HG02642 (cell line): ENCODE measurements around the gene TEX29.

ENCODE experiments used
- ATAC-seq: cut with Tn5 transposase; IDR thresholded peaks from one replicate; pipeline ENCODE4 v1.9.1; 2021; ENCODE audit warnings: mild to moderate bottlenecking; ENCODE audit not compliant: unreplicated experiment, poor library complexity

The TEX29 gene

GRCh38 chr13:111319998-111320911 is at the start of gene TEX29:
Gene TEX29, plus strand, starts transcription at chr13:111320642. Its CDS starts 249 bp downstream, at chr13:111320891.
- ATAC-seq, result no peak

DNA sequence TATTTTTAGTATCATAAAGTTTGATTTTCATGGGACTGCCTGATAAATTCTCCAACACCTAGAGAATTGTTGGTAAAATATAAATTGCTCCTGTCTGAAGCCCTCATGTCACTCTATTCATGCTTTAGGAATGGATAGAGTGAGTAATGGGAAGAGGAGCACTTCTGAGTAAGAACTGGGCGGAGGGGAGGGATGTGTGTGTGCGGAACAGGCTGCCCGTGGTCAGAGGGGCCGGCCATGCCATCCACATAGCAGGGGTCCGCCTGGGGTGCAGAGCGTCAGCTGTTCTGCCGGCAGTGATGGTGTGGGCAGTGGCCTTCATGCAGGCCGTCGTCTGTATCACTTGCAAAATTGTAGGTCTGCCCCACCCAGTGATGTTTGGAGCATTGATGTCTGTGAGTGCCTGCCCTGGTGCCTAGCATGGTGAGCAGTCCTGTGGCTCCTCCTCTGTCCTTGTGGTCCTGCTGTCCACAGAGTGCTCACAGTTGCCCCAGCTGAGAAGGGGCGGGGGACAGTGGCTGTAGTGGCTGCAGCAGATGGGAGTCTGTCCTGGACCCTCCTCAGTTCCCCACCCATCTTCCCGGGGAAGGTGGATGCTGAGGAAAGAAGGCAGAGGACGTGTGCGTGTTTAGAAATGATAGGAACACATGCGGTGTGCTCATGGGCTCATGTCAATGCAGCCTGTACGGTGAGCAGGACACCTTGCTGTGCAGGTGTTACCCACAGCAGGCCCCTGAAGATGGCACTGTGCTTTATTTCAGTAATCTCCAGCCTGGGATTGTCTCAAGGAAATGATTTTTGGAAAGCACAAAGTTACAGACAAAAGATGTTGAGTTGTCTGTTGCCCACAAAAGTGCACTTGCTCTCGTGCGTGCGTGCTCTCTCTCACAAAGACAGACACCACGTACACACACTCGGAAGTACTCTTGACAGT is 49.4 kb upstream of the TEX29 start:
- ATAC-seq, result no peak

DNA sequence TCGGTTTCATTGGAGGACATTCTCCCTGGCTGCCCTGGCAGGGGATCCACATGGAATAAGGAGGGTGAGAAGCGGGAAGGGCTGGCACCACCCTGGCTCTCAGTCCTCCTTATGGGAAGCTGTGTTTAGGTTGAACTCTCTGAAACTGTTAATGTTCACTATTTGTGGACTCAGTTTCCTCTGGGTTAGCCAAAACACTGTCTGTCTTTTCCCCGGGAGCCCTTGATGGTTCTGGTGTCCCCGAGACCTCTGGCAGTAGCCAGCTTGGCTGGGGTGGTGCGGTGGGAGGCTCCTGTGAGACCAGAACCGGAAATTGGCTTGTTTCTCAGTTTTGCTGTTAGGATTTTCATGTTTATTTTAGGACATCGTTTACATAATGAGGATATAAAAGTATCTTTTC is 48.3 kb upstream of the TEX29 start:
- no peak for ATAC-seq

DNA sequence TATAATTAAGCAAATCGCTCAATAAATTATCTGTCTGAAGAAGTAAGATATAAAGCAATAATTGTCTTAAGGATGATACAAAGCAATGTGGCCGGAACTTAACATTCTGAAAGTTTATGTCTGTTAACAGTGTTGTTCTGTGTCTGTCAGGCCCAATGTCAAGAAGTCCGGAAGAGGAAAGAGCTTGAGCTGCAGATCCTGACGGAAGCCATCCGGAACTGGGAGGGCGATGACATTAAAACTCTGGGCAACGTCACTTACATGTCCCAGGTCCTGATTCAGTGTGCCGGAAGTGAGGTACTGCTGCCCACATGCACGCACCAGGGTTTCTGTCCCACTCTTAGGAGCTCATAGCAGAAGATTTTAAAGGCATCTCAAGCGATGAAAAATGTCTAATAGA is 45.1 kb upstream of the TEX29 start:
- no peak for ATAC-seq

DNA sequence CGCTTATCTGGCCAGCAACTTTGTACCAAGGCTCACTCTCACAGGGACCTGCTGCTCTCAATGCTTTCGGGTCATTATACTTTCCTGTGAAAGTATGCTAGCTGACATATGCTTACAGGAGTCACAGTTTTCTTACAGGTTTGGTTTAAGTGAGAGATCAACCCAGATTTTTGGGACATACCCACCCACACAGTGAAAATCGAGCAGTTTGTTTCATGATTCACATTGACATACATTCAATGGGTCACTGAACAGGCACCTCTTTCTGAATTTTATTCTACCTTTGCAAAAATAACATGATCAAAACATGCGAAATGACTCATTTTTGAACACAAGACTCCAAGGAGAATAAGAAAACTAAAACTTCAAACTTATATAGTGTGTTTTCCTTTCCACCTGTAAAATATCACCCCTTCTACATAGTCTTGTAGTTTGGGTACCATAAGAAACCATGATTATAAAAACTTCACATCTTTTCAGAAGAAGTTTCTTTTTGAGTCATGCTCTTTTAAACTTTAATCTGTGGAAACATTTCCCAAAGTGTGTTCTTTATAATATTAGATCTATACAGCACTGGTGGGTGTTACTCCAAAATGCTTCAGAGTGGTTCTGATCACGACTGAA is 44.3 kb upstream of the TEX29 start:
- no peak for ATAC-seq

- ATAC-seq, result no peak
These were observed 42.2 kb upstream of the TEX29 start for GRCh38 chr13:111278258-111278657.

DNA sequence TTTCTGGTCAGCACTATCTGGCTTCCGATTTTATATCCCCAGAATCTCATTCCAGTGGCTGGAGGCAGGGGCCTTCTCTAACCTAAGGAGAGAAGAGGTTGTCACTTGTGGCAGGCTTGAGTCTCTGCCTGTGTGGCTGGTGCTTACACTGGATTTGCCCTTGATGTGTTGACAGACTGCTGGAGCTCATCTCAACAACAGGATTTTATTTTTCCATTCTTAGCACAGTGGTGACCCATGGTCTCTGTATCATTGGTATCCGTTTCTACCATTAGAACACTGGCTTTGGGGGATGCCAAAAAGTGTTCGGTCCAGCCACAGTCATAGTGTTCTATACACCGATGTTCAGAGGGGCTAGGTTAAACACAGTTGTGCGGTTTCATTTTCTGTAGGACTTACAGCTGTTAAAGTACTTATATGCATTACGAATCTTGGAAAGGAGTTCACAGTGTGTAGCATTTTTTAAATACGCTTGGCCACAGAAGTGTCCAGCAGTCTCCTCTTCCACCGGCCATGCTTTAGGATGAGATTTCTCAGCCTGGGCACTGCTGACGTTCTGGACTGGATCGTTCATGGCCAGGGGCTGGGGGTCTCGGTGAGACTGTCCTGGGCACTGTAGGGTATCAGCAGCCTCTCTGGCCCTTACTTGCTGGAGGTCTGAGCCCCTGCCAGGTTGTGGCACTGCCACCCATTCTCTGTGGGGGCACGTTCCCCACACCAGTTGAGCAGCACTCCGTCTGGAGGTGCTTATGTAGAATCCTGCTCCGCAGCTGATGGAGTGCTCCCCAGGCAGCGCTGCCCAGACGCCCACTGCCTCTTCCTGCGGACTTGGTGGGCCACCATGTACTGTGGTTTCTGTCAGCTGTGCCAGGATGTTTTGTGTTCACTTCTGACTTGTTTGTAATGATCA is 41.4 kb upstream of the TEX29 start:
- ATAC-seq, result no peak

- ATAC-seq, result no peak
These were observed 40.2 kb upstream of the TEX29 start for GRCh38 chr13:111280226-111280625.

DNA sequence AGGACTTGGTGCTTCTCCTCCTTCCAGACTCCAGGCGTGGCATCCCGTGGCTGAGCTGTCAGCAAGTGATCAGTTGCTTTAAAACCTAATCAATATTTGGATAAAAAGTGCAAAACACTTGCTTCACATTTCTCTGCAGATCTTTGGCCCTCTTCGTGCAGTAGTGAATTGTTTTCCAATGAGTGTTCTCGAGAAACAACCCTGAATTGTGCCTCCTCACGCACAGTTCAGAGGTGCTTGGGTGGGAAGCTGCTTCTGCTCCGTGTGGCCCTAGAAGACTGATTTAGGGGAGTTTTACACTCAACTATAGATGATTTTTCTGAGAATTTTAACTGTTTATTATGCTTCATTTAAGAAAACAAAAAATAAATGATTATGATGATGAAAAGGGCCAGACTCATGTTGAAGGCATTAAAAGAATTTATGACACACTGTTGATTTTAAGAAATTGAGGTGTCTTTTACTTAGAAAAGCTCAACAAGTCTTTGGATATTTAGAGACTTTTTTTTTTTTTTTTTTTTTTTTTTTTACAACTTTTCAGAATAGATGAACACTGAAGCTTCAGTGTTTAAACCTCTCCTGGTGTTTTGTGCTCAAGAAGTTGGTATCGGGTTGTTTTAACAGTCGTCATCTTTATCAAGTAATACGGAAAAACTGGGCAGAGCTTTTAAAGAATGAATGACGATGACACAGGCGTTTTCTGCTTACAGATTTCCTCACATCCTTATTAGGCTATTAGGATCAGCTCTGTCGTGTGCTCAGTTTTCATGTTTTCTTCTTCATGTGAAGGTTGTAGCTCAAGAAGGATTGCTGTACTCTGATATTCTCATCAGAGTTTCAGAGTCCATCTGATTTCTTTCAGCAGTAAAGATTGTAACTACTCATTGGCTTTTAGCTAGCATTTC is 39.5 kb upstream of the TEX29 start:
- ATAC-seq, result no peak

DNA sequence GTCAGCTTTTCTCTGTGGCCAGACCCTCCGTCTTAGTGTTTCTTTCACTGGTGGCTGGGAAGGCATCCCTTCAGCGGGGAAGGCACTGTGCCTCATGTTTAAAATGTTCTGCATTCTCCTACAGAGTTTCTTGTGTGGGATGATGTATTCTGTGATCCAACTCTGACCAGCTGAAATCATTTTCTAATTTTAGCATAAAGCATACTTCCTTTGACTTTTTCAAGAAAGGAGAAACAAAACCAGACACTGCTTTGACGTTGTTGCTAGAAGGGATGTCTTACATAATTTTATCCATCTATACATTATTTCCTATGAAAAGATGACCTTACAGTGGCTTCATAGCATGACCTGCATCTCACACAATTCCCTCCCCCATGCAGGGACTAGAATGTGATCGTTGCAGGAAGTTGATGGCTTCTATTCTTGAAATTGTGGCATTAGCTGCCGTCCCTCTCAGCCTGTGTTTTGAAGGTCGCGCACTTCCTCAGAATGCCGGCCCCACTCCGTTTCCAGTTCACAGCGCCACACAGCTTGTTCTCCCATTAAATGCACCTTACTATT is 38.6 kb upstream of the TEX29 start:
- ATAC-seq, result no peak

- ATAC-seq, result no peak
These were observed 38.0 kb upstream of the TEX29 start for GRCh38 chr13:111282425-111282824.

GRCh38 chr13:111282997-111283396 is 37.4 kb upstream of the TEX29 start:
- no peak for ATAC-seq

- no peak for ATAC-seq
These were observed 37.0 kb upstream of the TEX29 start for GRCh38 chr13:111283457-111283856.

DNA sequence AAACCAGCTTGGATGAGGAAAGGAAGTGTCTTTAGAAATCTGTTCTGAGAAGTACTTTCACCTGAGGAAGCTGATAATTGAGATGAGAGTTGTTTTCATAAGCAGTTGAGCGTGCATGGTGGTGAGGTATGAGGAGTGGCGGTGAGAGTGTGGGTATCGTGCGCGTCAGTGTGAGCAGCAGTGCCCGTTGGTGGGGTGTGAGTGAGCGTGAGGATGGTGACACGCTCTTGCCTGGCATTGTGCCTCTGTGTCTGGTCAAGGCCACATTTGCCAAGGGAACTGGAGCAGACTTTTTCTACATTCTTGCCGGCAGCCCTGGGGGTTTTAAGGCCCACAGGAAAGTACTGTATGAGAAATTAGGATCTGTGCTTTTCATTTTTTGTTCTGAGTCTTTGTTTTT is 36.5 kb upstream of the TEX29 start:
- no peak for ATAC-seq

GRCh38 chr13:111284565-111284964 is 35.9 kb upstream of the TEX29 start:
- no peak for ATAC-seq

DNA sequence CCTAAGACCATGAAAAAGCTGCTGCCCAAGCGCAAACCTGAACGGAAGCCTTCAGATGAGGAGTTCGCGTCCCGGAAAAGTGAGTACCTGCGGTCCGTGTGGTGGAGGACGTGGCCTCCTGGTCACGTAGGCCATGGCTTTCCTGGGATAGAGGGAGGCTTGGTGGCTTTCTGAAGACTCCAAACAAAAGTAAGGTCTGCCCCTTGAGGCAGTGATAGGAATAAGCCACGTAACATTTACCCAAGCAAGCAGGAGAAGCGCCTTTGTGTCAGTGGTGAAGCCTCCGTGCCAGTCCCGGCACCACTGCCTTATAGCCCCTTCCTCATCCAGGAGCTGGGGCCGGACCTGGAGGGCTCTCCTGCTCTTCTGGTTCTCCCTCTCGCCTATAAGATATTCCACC is 34.3 kb upstream of the TEX29 start:
- ATAC-seq, result no peak

DNA sequence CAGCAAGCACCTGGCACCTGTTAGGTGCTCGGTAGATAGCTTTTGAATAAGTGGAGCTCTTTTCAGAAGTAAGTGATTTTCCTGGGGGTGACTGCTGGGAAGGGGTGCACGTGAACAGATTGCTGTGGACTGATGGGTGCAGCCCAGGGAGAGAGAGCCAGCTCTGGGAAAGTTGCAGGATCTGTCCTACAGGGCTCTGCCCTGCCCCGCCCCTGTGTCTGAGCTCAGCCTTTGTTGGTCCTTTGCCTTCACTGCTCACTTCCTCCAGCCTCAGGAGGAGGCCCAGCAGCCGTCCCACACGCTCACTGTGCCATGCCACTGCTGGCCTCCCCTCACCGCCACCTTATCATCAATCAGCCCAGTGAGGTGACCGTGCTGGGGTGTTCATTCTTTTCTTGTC is 33.7 kb upstream of the TEX29 start:
- ATAC-seq, result no peak

- ATAC-seq, result no peak
These were observed 33.2 kb upstream of the TEX29 start for GRCh38 chr13:111287201-111287600.
